Measurements from ENCODE around the gene AIF1L.

AIF1L gene

DNA sequence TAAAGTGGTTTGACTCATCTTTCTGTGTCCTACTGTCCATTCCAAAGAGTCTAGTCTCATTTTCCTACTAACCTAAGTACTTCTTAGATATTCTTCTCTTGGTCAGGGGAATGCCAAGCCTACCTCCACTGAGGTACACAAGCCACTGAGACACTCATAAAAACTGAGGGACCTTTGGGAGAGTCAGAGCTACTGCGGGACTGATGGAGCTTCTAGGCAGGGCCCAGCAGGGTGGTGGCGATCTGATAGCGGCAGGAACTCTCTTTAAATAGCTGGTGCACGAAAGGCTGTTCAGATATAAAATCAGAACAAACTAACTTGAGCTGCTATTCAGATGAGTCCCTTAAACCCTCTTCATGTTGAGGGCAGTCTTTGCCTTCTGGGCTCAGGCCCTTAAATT is 43.8 kb downstream of the AIF1L start:
- H3K4me1 ChIP-seq (ENCODE audit: low read depth, poor library complexity, severe bottlenecking): no peaks in the 10 kb centered on the region
- no peaks in the 10 kb centered on the region for H3K27me3 ChIP-seq (ENCODE audit: insufficient read depth, low read depth)
- no peak overlapping the region for H2AFZ ChIP-seq (ENCODE audit: low read depth)
- no peaks in the 10 kb centered on the region for H4K20me1 ChIP-seq (ENCODE audit: insufficient read depth)
- peaks cover 8% of the 10 kb centered on the region; the same call in 1 of the 2 replicates for H3K36me3 ChIP-seq (ENCODE audit: insufficient read depth)
- H3K27ac ChIP-seq: no peak overlapping the region
- H3K4me3 ChIP-seq (IDR thresholded peaks at IDR 0.05; ENCODE audit: insufficient read depth, low read depth, low read length): no peak overlapping the region
- TF ChIP-seq, protein P1, sequence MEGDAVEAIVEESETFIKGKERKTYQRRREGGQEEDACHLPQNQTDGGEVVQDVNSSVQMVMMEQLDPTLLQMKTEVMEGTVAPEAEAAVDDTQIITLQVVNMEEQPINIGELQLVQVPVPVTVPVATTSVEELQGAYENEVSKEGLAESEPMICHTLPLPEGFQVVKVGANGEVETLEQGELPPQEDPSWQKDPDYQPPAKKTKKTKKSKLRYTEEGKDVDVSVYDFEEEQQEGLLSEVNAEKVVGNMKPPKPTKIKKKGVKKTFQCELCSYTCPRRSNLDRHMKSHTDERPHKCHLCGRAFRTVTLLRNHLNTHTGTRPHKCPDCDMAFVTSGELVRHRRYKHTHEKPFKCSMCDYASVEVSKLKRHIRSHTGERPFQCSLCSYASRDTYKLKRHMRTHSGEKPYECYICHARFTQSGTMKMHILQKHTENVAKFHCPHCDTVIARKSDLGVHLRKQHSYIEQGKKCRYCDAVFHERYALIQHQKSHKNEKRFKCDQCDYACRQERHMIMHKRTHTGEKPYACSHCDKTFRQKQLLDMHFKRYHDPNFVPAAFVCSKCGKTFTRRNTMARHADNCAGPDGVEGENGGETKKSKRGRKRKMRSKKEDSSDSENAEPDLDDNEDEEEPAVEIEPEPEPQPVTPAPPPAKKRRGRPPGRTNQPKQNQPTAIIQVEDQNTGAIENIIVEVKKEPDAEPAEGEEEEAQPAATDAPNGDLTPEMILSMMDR (conservative IDR thresholded peaks at IDR 0.05; ENCODE audit: low read depth, low read length): no peak
- no peaks in the 10 kb centered on the region for H3K79me2 ChIP-seq (ENCODE audit: insufficient read depth, low read depth)
- no peak overlapping the region for H3K9ac ChIP-seq
- no peak overlapping the region for H3K4me2 ChIP-seq

DNA sequence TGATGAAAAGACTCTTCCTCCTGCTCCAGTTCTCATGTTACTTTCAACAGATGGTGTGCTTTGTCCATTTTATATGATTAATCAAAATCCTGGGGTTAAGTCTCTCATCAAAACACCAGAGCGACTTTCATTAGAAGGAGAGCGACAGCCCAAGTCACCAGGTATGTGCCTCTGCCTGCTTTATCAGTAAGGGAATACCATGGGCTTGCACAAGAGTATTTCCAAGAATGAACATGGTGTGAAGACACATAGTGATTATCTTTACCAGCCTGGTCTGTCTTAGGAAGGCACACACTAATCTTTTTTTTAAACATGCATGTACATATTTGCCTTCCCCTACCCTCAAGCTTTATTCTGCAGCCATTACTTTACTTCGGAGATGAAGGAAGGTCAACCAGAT is 44.2 kb downstream of the AIF1L start:
- TF ChIP-seq, protein P1 (conservative IDR thresholded peaks at IDR 0.05; ENCODE audit: low read depth, low read length): no peak

DNA sequence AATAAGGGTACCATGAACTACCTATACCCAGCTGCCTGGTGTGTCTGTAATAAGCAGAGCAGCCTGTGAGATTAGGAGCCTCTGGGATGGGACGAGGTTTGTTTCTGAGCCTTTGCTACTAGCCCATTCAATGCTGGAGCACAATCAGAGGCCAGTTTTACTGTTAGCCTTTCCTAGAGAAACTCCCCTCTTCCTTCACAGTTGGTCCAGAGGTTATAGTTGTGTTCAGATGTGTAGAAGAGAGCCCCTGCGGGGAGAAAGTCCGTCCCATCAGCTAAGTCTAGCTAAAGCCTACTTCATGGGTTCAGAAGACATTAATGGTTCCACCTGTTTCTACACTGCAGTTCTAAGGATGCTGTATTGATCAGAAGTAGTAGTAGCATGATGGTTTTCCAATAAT is 45.8 kb downstream of the AIF1L start:
- no peak overlapping the region for H2AFZ ChIP-seq (ENCODE audit: low read depth)
- no peaks in the 10 kb centered on the region for H3K79me2 ChIP-seq (ENCODE audit: insufficient read depth, low read depth)
- H3K27ac ChIP-seq: no peak overlapping the region
- TF ChIP-seq, protein P1 (conservative IDR thresholded peaks at IDR 0.05; ENCODE audit: low read depth, low read length): no peak
- peaks cover 6% of the 10 kb centered on the region; the same call in 1 of the 2 replicates for H3K36me3 ChIP-seq (ENCODE audit: insufficient read depth)
- no peak overlapping the region for H3K9ac ChIP-seq
- H4K20me1 ChIP-seq (ENCODE audit: insufficient read depth): no peaks in the 10 kb centered on the region
- no peaks in the 10 kb centered on the region for H3K4me1 ChIP-seq (ENCODE audit: low read depth, poor library complexity, severe bottlenecking)
- H3K27me3 ChIP-seq (ENCODE audit: insufficient read depth, low read depth): no peaks in the 10 kb centered on the region
- H3K4me2 ChIP-seq: no peak overlapping the region
- H3K4me3 ChIP-seq (IDR thresholded peaks at IDR 0.05; ENCODE audit: insufficient read depth, low read depth, low read length): no peak overlapping the region

More for the DNA sequence above, 44.2 kb downstream of the AIF1L start:
- no peaks in the 10 kb centered on the region for H3K27me3 ChIP-seq (ENCODE audit: insufficient read depth, low read depth)
- no peak overlapping the region for H3K4me2 ChIP-seq
- no peak overlapping the region for H2AFZ ChIP-seq (ENCODE audit: low read depth)
- H3K27ac ChIP-seq: no peak overlapping the region
- H3K4me3 ChIP-seq (IDR thresholded peaks at IDR 0.05; ENCODE audit: insufficient read depth, low read depth, low read length): no peak overlapping the region
- no peaks in the 10 kb centered on the region for H3K4me1 ChIP-seq (ENCODE audit: low read depth, poor library complexity, severe bottlenecking)
- H3K79me2 ChIP-seq (ENCODE audit: insufficient read depth, low read depth): no peaks in the 10 kb centered on the region
- H3K9ac ChIP-seq: no peak overlapping the region
- no peaks in the 10 kb centered on the region for H4K20me1 ChIP-seq (ENCODE audit: insufficient read depth)
- H3K36me3 ChIP-seq (ENCODE audit: insufficient read depth): peaks cover 4% of the 10 kb centered on the region; the same call in 1 of the 2 replicates

DNA sequence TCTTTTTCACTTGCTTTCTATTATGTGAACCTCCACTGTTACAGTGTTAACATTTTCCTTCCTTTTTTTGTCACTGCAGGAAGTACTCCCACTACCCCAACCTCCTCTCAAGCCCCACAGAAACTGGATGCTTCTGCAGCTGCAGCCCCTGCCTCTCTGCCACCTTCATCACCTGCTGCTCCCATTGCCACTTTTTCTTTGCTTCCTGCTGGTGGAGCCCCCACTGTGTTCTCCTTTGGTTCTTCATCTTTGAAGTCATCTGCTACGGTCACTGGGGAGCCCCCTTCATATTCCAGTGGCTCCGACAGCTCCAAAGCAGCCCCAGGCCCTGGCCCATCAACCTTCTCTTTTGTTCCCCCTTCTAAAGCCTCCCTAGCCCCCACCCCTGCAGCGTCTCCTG is 47.9 kb downstream of the AIF1L start:
- Histone ChIP-seq H3K79me2 (ENCODE audit: insufficient read depth, low read depth) (no peaks in the 10 kb centered on the region), H3K4me2 (no peak overlapping the region), H3K36me3 (ENCODE audit: insufficient read depth) (peaks cover 6% of the 10 kb centered on the region; the same call in 1 of the 2 replicates), H2AFZ (ENCODE audit: low read depth) (no peak overlapping the region), H3K27ac (no peak overlapping the region), H3K9ac (no peak overlapping the region), H4K20me1 (ENCODE audit: insufficient read depth) (no peaks in the 10 kb centered on the region), H3K4me3 (IDR thresholded peaks at IDR 0.05; ENCODE audit: insufficient read depth, low read depth, low read length) (no peak overlapping the region), H3K4me1 (ENCODE audit: low read depth, poor library complexity, severe bottlenecking) (no peaks in the 10 kb centered on the region), H3K27me3 (ENCODE audit: insufficient read depth, low read depth) (no peaks in the 10 kb centered on the region)
- TF ChIP-seq, protein P1 (conservative IDR thresholded peaks at IDR 0.05; ENCODE audit: low read depth, low read length): no peak

All from KMS-11 (cell line).